ENCODE results near the gene CPPED1. TPM values are rescaled to one million over a fixed set of nuclear protein-coding genes. Genes with fewer than 3 reads are reported as not detected.
A peak's percentile ranks its signal among the peaks of the same experiment; 100 is the strongest.
"Not testable (repeated sequence)": the region's sequence is repeated elsewhere in the genome, so short reads cannot be mapped to it uniquely, and the experiment has no call there.

The CPPED1 gene
- polyA plus RNA-seq, 3 donors = 100 to 292 (median 259) TPM

DNA sequence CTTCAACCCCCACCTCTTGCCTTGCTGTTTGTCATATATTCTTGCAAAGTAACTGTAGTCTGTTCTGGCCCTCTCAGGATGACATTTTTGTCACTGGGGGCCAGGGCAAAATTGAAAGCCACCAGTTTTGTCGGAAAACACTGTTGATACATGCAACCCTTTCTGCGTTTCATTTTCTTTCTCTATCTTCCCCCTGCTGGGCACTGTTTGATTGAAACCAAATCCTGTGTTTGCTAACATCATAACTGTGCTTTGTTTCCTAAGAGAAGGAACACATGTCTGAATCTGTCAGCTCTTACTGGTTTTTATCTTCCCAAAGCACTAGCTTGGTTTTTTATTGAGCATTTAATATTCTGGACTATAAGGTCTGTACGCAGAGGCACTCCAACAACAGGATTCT lies 11.7 kb upstream of the CPPED1 start:
- DNase-seq = no peak
- TF ChIP-seq, protein P1, sequence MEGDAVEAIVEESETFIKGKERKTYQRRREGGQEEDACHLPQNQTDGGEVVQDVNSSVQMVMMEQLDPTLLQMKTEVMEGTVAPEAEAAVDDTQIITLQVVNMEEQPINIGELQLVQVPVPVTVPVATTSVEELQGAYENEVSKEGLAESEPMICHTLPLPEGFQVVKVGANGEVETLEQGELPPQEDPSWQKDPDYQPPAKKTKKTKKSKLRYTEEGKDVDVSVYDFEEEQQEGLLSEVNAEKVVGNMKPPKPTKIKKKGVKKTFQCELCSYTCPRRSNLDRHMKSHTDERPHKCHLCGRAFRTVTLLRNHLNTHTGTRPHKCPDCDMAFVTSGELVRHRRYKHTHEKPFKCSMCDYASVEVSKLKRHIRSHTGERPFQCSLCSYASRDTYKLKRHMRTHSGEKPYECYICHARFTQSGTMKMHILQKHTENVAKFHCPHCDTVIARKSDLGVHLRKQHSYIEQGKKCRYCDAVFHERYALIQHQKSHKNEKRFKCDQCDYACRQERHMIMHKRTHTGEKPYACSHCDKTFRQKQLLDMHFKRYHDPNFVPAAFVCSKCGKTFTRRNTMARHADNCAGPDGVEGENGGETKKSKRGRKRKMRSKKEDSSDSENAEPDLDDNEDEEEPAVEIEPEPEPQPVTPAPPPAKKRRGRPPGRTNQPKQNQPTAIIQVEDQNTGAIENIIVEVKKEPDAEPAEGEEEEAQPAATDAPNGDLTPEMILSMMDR (IDR thresholded peaks at IDR 0.05) = peak; percentile 13
- Mint-ChIP-seq H3K4me1 (peaks cover 69% of the 10 kb centered on the region), H3K36me3 (peaks cover 2% of the 10 kb centered on the region in 2 donors), H3K9me3 (peaks cover 2 to 15% (median 5%) of the 10 kb centered on the region in 7 donors), H3K4me3 (peak overlapping the region in 1 of 2 donors; percentile 78), H3K27me3 (ENCODE audit: low read depth in 3 of 3) (peaks cover 3 to 11% (median 5%) of the 10 kb centered on the region in 3 donors), H3K27ac (peak overlapping the region in 6 of 7 donors; percentile 24 to 78 (median 57))
- 72% methylated on average over 3 of the region's 3 CpGs for WGBS (ENCODE audit: insufficient coverage)
- Histone ChIP-seq H2AFZ (ENCODE audit: insufficient read depth, low read depth, low read length, poor library complexity, severe bottlenecking) (no peak overlapping the region), H3K27ac (ENCODE audit: low read depth in 1 of 2, low read length in 2 of 2) (peak overlapping the region in 1 of 2 donors; percentile 66), H3K36me3 (replicated peaks in 1 of 2; ENCODE audit: control insufficient read depth in 1 of 2, insufficient read depth in 2 of 2, low read length in 2 of 2) (no peaks in the 10 kb centered on the region), H3K79me2 (ENCODE audit: insufficient read depth, low read length) (no peaks in the 10 kb centered on the region), H3K9ac (ENCODE audit: insufficient read depth, low read length, poor library complexity, severe bottlenecking) (no peak overlapping the region), H3K4me3 (replicated peaks in 1 of 3; ENCODE audit: low read depth in 2 of 3, low read length in 3 of 3) (peak overlapping the region in 1 of 3 experiments; percentile 1), H3K27me3 (ENCODE audit: control insufficient read depth in 2 of 2, insufficient read depth in 2 of 2, low read length in 2 of 2) (no peaks in the 10 kb centered on the region), H3K4me1 (ENCODE audit: control insufficient read depth in 1 of 2, insufficient read depth in 2 of 2, low read length in 2 of 2) (peaks cover 69 to 73% of the 10 kb centered on the region in 2 donors), H3K4me2 (replicated peaks; ENCODE audit: extremely low read depth, low read length, poor library complexity, severe bottlenecking) (peak overlapping the region; percentile 24), H3K9me3 (replicated peaks in 1 of 2; ENCODE audit: control insufficient read depth in 1 of 2, insufficient read depth in 1 of 2, low read length in 2 of 2) (peaks cover 0 to 6% of the 10 kb centered on the region in 2 donors), H4K20me1 (ENCODE audit: insufficient read depth, low read length) (no peaks in the 10 kb centered on the region)
- intact Hi-C loops (cut with micrococcal nuclease) = loop anchor here in 1 of 2 donors (10.0 kb wide), 1 partner anchor 721 kb away; no protein-coding TSS in a partner anchor

DNA sequence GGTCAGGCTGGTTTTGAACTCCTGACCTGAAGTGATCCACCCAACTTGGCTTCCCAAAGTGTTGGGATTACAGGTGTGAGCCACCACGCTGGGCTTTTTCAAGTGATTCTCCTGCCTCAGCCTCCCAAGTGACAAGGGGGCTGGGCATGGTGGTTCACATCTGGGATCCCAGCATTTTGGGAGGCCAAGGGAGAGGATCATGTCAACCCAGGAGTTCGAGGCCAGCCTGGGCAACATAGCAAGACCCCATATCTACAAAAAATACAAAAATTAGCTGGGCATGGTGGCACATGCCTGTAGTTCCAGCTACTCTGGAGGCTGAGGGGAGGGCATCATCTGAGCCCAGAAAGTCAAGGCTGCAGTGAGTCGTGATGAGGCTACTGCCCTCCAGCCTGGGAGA lies 10.0 kb upstream of the CPPED1 start:
- H3K27me3 Mint-ChIP-seq (ENCODE audit: low read depth in 3 of 3); H3K27me3 ChIP-seq (ENCODE audit: control insufficient read depth in 2 of 2, insufficient read depth in 2 of 2, low read length in 2 of 2); H3K4me2 ChIP-seq (replicated peaks; ENCODE audit: extremely low read depth, low read length, poor library complexity, severe bottlenecking); H4K20me1 ChIP-seq (ENCODE audit: insufficient read depth, low read length); H3K79me2 ChIP-seq (ENCODE audit: insufficient read depth, low read length); H3K9ac ChIP-seq (ENCODE audit: insufficient read depth, low read length, poor library complexity, severe bottlenecking); H3K4me3 ChIP-seq (replicated peaks in 1 of 3; ENCODE audit: low read depth in 2 of 3, low read length in 3 of 3); DNase-seq; H2AFZ ChIP-seq (ENCODE audit: insufficient read depth, low read depth, low read length, poor library complexity, severe bottlenecking); H3K4me3 Mint-ChIP-seq; H3K36me3 Mint-ChIP-seq; H3K36me3 ChIP-seq (replicated peaks in 1 of 2; ENCODE audit: control insufficient read depth in 1 of 2, insufficient read depth in 2 of 2, low read length in 2 of 2): not testable (repeated sequence)
- Mint-ChIP-seq H3K27ac (peak overlapping the region in 2 of 7 donors; percentile 20 to 74), H3K9me3 (peaks cover 6 to 21% (median 10%) of the 10 kb centered on the region in 7 donors), H3K4me1 (peaks cover 72% of the 10 kb centered on the region)
- WGBS (ENCODE audit: insufficient coverage) = 100% methylated on average over 1 of the region's 3 CpGs
- H3K27ac ChIP-seq (ENCODE audit: low read depth in 1 of 2, low read length in 2 of 2) = peak overlapping the region in 1 of 2 donors; percentile 14
- H3K4me1 ChIP-seq (ENCODE audit: control insufficient read depth in 1 of 2, insufficient read depth in 2 of 2, low read length in 2 of 2) = peaks cover 68 to 75% of the 10 kb centered on the region in 2 donors
- intact Hi-C loops (cut with micrococcal nuclease) = loop anchor here in 1 of 2 donors (10.0 kb wide), 1 partner anchor 719 kb away; no protein-coding TSS in a partner anchor
- H3K9me3 ChIP-seq (replicated peaks in 1 of 2; ENCODE audit: control insufficient read depth in 1 of 2, insufficient read depth in 1 of 2, low read length in 2 of 2) = peaks cover 0 to 12% of the 10 kb centered on the region in 2 donors

DNA sequence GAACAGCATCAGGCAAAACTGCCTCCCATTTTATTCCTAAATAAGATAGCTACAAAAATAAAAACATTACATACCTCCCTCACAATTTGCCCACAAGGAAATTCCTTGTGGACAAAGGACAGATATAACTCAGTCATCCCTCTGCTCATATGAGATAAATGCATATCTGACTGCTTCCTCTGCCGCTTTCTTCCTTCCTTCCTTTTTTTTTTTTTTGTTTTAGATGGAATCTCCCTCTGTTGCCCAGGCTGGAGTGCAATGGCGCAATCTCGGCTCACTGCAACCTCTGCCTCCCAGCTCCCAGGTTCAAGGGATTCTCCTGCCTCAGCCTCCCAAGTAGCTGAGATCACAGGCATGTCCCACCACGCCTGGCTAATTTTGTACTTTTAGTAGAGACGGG lies 9.6 kb upstream of the CPPED1 start:
- H3K9ac ChIP-seq (ENCODE audit: insufficient read depth, low read length, poor library complexity, severe bottlenecking); H3K4me3 ChIP-seq (replicated peaks in 1 of 3; ENCODE audit: low read depth in 2 of 3, low read length in 3 of 3); H3K27me3 Mint-ChIP-seq (ENCODE audit: low read depth in 3 of 3); H3K27me3 ChIP-seq (ENCODE audit: control insufficient read depth in 2 of 2, insufficient read depth in 2 of 2, low read length in 2 of 2); H4K20me1 ChIP-seq (ENCODE audit: insufficient read depth, low read length); H2AFZ ChIP-seq (ENCODE audit: insufficient read depth, low read depth, low read length, poor library complexity, severe bottlenecking); H3K36me3 Mint-ChIP-seq; H3K79me2 ChIP-seq (ENCODE audit: insufficient read depth, low read length); H3K4me2 ChIP-seq (replicated peaks; ENCODE audit: extremely low read depth, low read length, poor library complexity, severe bottlenecking); H3K36me3 ChIP-seq (replicated peaks in 1 of 2; ENCODE audit: control insufficient read depth in 1 of 2, insufficient read depth in 2 of 2, low read length in 2 of 2): not testable (repeated sequence)
- 56% methylated on average over 3 of the region's 5 CpGs for WGBS (ENCODE audit: insufficient coverage)
- Mint-ChIP-seq H3K9me3 (peaks cover 6 to 21% (median 10%) of the 10 kb centered on the region in 7 donors), H3K4me3 (peak overlapping the region in 1 of 2 donors; percentile 15), H3K4me1 (peaks cover 69% of the 10 kb centered on the region), H3K27ac (peak overlapping the region in 2 of 7 donors; percentile 74 to 77)
- intact Hi-C loops (cut with micrococcal nuclease) = loop anchor here in 1 of 2 donors (10.0 kb wide), 1 partner anchor 719 kb away; no protein-coding TSS in a partner anchor
- peak in 1 of 3 donors; percentile 33 for DNase-seq
- H3K27ac ChIP-seq (ENCODE audit: low read depth in 1 of 2, low read length in 2 of 2) = peak overlapping the region in 1 of 2 donors; percentile 14
- H3K4me1 ChIP-seq (ENCODE audit: control insufficient read depth in 1 of 2, insufficient read depth in 2 of 2, low read length in 2 of 2) = peaks cover 64 to 71% of the 10 kb centered on the region in 2 donors
- peaks cover 0 to 12% of the 10 kb centered on the region in 2 donors for H3K9me3 ChIP-seq (replicated peaks in 1 of 2; ENCODE audit: control insufficient read depth in 1 of 2, insufficient read depth in 1 of 2, low read length in 2 of 2)
